Measurements from ENCODE around the gene AQP7.
"Not testable (repeated sequence)": the region's sequence is repeated elsewhere in the genome, so short reads cannot be mapped to it uniquely, and the experiment has no call there.

DNA sequence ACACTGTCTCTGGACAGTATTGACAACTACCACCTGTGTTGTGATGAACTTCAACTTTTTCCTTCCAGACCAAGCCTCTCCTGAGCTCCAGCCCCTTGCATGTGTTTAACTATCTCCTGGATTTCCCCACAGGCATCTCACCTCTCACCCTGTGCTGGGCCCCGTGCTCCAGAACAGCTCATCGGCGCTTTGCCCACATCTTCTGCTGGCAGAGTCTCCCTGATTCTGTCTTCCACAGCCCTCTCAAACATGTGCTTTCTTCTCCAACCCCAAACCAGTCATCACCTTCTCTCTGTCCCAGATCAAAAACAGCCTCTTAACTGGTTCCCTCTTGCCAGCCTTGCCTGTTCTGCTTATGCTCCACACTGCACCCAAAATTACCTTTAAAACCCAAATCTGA, 8.4 kb downstream of the AQP7 start:
- not testable (repeated sequence) for TF ChIP-seq EP300, POLR2A (IDR thresholded peaks at IDR 0.05)
- TF ChIP-seq, protein P1, sequence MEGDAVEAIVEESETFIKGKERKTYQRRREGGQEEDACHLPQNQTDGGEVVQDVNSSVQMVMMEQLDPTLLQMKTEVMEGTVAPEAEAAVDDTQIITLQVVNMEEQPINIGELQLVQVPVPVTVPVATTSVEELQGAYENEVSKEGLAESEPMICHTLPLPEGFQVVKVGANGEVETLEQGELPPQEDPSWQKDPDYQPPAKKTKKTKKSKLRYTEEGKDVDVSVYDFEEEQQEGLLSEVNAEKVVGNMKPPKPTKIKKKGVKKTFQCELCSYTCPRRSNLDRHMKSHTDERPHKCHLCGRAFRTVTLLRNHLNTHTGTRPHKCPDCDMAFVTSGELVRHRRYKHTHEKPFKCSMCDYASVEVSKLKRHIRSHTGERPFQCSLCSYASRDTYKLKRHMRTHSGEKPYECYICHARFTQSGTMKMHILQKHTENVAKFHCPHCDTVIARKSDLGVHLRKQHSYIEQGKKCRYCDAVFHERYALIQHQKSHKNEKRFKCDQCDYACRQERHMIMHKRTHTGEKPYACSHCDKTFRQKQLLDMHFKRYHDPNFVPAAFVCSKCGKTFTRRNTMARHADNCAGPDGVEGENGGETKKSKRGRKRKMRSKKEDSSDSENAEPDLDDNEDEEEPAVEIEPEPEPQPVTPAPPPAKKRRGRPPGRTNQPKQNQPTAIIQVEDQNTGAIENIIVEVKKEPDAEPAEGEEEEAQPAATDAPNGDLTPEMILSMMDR (IDR thresholded peaks at IDR 0.05), result not testable (repeated sequence)
